K562 (cell line): ENCODE results near the gene ELP5. TPM values are rescaled to one million over a fixed set of nuclear protein-coding genes. Genes with fewer than 3 reads are reported as not detected.
A peak's percentile ranks its signal among the peaks of the same experiment; 100 is the strongest.

Experiments
- ATAC-seq: fragments of 200-7000 bp; cut with Tn5 transposase; 3 replicates; pipeline ENCODE4 v1.9.1; 2020; ENCODE audit warnings: moderate library complexity
- BruUV-seq: library from RNA; stranded (reverse); fragments of 400-500 nt; replicated peaks from 2 replicates; lab custom pipeline; 2021; lab: Mats Ljungman, UMichigan
- CTCF ChIA-PET: fragments of 300-600 bp; formaldehyde crosslinking; extraction: SDS; loops from one replicate; lab custom pipeline; 2021; ENCODE audit warnings: low intra/inter-chr PET ratio; lab: Yijun Ruan, JAX
- POLR2A ChIA-PET: fragments of 300-600, 350-650 bp; sonication (Branson Sonifier 250); formaldehyde crosslinking; extraction: SDS; loops from one replicate; lab custom pipeline; 2021; ENCODE audit warnings: antibody characterized with exemption, inconsistent platforms; lab: Yijun Ruan, JAX
- DNase-seq, 4 experiments: peaks; one replicate each; pipeline versions ENCODE4 v3.0.0 to v3.0.0-alpha.2; 2011 to 2018; ENCODE audit warnings: low spot score in 3 of 4, mixed read lengths in 3 of 4; ENCODE audit errors: extremely low read depth in 1 of 4
- FAIRE-seq: peaks from 2 replicates; lab custom pipeline; 2011; peaks lifted over from hg19 to GRCh38; lab: Jason Lieb, UNC
- H2AFZ ChIP-seq: 2 replicates; pipeline ENCODE4 v1.6.0; 2011; ENCODE audit warnings: low read depth, low read length, control low read depth, inconsistent platforms
- H3K27ac ChIP-seq: fragments of 200-600 bp; 3 replicates; pipeline ENCODE4 v1.8.0; 2011; ENCODE audit warnings: low read depth, mild to moderate bottlenecking, control low read depth, inconsistent platforms, low read length, moderate library complexity, mixed read lengths; ENCODE audit errors: extremely low read depth
- H3K27me3 ChIP-seq, 2 experiments: fragments of 300-600 bp in 1 of 2; 2 replicates in 1 of 2; 3 replicates in 1 of 2; pipeline versions ENCODE4 v1.6.0 to v1.8.0; 2011; ENCODE audit warnings: inconsistent platforms in 2 of 2, low read length in 2 of 2, mild to moderate bottlenecking in 1 of 2, mixed read lengths in 1 of 2, moderate library complexity in 1 of 2; ENCODE audit not compliant: control insufficient read depth in 2 of 2, insufficient read depth in 2 of 2
- H3K36me3 ChIP-seq: fragments of 300-600 bp; 3 replicates; pipeline ENCODE4 v1.8.0; 2011; ENCODE audit warnings: mild to moderate bottlenecking, low read length, inconsistent platforms; ENCODE audit not compliant: control insufficient read depth, insufficient read depth
- H3K4me1 ChIP-seq, 2 experiments: fragments of 200-600 bp in 1 of 2; replicated peaks in 1 of 2; 2 replicates in 1 of 2; 3 replicates in 1 of 2; pipeline versions ENCODE4 v1.5.1 to v1.8.0; 2011; ENCODE audit warnings: inconsistent platforms in 2 of 2, low read length in 2 of 2, mild to moderate bottlenecking in 1 of 2, mixed read lengths in 1 of 2, moderate library complexity in 1 of 2; ENCODE audit not compliant: control insufficient read depth in 2 of 2, insufficient read depth in 2 of 2
- H3K4me2 ChIP-seq: 2 replicates; pipeline ENCODE4 v1.6.1; 2011; ENCODE audit warnings: low read length, control low read depth, inconsistent platforms, mixed read lengths; ENCODE audit not compliant: insufficient read depth
- H3K4me3 ChIP-seq: fragments of 200-600 bp; sonication (generic), shearing (Covaris generic); 2 replicates; pipeline ENCODE4 v1.5.1; 2016; ENCODE audit warnings: control low read depth, inconsistent platforms
- H3K79me2 ChIP-seq: fragments of 200-600 bp; 3 replicates; pipeline ENCODE4 v1.8.0; 2011; ENCODE audit warnings: low read length, inconsistent platforms; ENCODE audit not compliant: control insufficient read depth, insufficient read depth
- H3K9ac ChIP-seq, 2 experiments: 2 replicates each; pipeline versions ENCODE4 v1.6.0 to v1.6.1; 2011; ENCODE audit warnings: low read depth in 2 of 2, low read length in 2 of 2, control low read depth in 1 of 2, inconsistent platforms in 1 of 2, mild to moderate bottlenecking in 1 of 2, mixed read lengths in 1 of 2; ENCODE audit not compliant: insufficient read depth in 1 of 2
- H3K9me1 ChIP-seq: one replicate; pipeline ENCODE4 v1.6.0; 2011; ENCODE audit warnings: inconsistent platforms, mild to moderate bottlenecking, low read length, moderate library complexity; ENCODE audit not compliant: control insufficient read depth, insufficient read depth
- H3K9me3 ChIP-seq: replicated peaks from 2 replicates; pipeline ENCODE4 v1.5.1; 2011; ENCODE audit warnings: low read depth, low read length, inconsistent platforms; ENCODE audit not compliant: control insufficient read depth, insufficient read depth
- H4K20me1 ChIP-seq: replicated peaks from 2 replicates; pipeline ENCODE4 v1.6.1; 2011; ENCODE audit warnings: low read length, inconsistent platforms, mixed read lengths; ENCODE audit not compliant: control insufficient read depth, insufficient read depth
- MAFG ChIP-seq: fragments of 450-650 bp; conservative IDR thresholded peaks from 2 replicates; pipeline ENCODE4 v1.6.1; 2016; ENCODE audit warnings: missing genetic modification characterization, missing compliant biosample characterization
- NR1H2 ChIP-seq: sonication (generic); formaldehyde crosslinking; IDR thresholded peaks from 2 replicates; pipeline ENCODE4 v1.4.0; 2020; ENCODE audit warnings: mild to moderate bottlenecking, missing genetic modification reagents
- ZFP30 ChIP-seq: fragments of 250-450 bp; sonication (Bioruptor Pico); IDR thresholded peaks from 2 replicates; pipeline ENCODE4 v1.8.0; 2022; ENCODE audit warnings: moderate library complexity, mild to moderate bottlenecking, inconsistent platforms, borderline replicate concordance
- WGBS: fragments of 100-300 bp; shearing (Covaris generic); methylation state at CpG from one replicate; pipeline ENCODE4 v1.1.6; 2016; ENCODE audit warnings: low coverage, mixed read lengths; ENCODE audit not compliant: insufficient coverage; ENCODE audit errors: missing lambda C conversion rate; 5-methylcytosine and 5-hydroxymethylcytosine counted together
- in situ Hi-C: fragments of 300-500 bp; cut with MboI; formaldehyde crosslinking; loops from 4 replicates; pipeline ENCODE4 v1.15.0; 2018; ENCODE audit warnings: inconsistent platforms, mixed read lengths
- intact Hi-C: fragments of 100-400 bp; cut with micrococcal nuclease; formaldehyde crosslinking; loops from 2 replicates; pipeline ENCODE4 v1.14.2; 2022
- polyA plus RNA-seq, 8 experiments: library from polyadenylated mRNA; depleted of rRNA in 4 of 8; stranded (reverse) in 5 of 8; unstranded in 3 of 8; fragments of >200 nt; fragmentation: Nextera tagmentation in 2 of 8; fragmentation: Illumina TruSeq in 1 of 8; extraction: Ambion mirVana in 2 of 8; extraction: Trizol in 1 of 8; gene quantifications; 2 replicates each; pipeline versions ENCODE4 v1.2.1 to v1.2.3, GENCODE V29; 2011 to 2014; ENCODE audit warnings: inconsistent platforms in 1 of 8, missing spikeins in 1 of 8
- total RNA-seq, 7 experiments: library from RNA; depleted of rRNA in 6 of 7; stranded (reverse); fragments of >200 nt in 6 of 7; fragmentation: Illumina TruSeq in 2 of 7; extraction: Trizol in 2 of 7; gene quantifications; 2 replicates each; pipeline versions ENCODE4 v1.2.1 to v1.2.3, GENCODE V29; 2011 to 2021; ENCODE audit warnings: low replicate concordance in 1 of 7
- TF ChIP-seq, protein P1 (sequence below), 2 experiments: fragments of 450-650 bp; formaldehyde crosslinking in 1 of 2; IDR thresholded peaks; 2 replicates each; pipeline versions ENCODE4 v1.4.0 to v1.6.1; 2014 to 2020; ENCODE audit warnings: mild to moderate bottlenecking in 2 of 2, borderline replicate concordance in 1 of 2, low read depth in 1 of 2
- TF ChIP-seq, protein P2 (sequence below): fragments of 250-450 bp; sonication (Bioruptor Pico); IDR thresholded peaks from 2 replicates; pipeline ENCODE4 v1.5.0; 2020; ENCODE audit warnings: mild to moderate bottlenecking, borderline replicate concordance
- TF ChIP-seq, protein P3 (sequence below): sonication (generic); IDR thresholded peaks from 2 replicates; pipeline ENCODE4 v1.6.1; 2016

The ELP5 gene
- total and polyA plus RNA-seq, 9 of the 15 experiments (the other 6 are each of a cell fraction or from before 2014, with no cell fraction given) = 25.7 to 77.9 (median 52.9) TPM

DNA sequence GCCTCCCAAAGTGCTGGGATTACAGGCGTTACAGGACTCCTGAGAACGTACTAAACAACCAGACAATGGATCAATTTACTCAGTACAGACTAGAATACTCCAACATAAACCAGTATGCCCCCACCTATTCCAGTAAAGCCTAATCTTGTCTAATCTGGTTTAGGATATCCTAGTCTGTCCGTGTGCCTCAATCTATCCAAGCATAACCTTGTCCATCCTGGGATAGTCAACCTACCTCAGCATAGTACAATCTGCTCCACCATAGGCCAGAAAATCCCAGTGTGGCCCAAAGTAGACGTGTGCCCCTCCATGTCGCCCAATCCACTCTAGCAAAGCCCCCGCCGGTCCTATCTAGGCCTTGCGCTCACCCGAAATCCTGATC lies 18.3 kb upstream of the ELP5 start:
- peak overlapping the region; percentile 95 to 97 for H3K9ac ChIP-seq
- no peaks in the 10 kb centered on the region for H3K9me3 ChIP-seq
- peaks cover 28 to 35% of the 10 kb centered on the region in 2 experiments; a peak in 4 of 5 replicates for H3K4me1 ChIP-seq
- H3K27me3 ChIP-seq = no peaks in the 10 kb centered on the region
- peaks cover 81% of the 10 kb centered on the region for H3K79me2 ChIP-seq
- peak overlapping the region; percentile 89 for H3K27ac ChIP-seq
- H3K4me2 ChIP-seq = peak overlapping the region; percentile 91
- H2AFZ ChIP-seq = 0 out of 2 replicates have a peak overlapping the region, but pooled peaks have one; percentile 70
- CTCF ChIA-PET = no interaction called here
- intact Hi-C loops = no loop called here
- TF ChIP-seq NR1H2 (CRISPR knock-in tag) = 0 out of 2 replicates have a peak, but pooled peaks have one; percentile 30
- TF ChIP-seq, protein P1, sequence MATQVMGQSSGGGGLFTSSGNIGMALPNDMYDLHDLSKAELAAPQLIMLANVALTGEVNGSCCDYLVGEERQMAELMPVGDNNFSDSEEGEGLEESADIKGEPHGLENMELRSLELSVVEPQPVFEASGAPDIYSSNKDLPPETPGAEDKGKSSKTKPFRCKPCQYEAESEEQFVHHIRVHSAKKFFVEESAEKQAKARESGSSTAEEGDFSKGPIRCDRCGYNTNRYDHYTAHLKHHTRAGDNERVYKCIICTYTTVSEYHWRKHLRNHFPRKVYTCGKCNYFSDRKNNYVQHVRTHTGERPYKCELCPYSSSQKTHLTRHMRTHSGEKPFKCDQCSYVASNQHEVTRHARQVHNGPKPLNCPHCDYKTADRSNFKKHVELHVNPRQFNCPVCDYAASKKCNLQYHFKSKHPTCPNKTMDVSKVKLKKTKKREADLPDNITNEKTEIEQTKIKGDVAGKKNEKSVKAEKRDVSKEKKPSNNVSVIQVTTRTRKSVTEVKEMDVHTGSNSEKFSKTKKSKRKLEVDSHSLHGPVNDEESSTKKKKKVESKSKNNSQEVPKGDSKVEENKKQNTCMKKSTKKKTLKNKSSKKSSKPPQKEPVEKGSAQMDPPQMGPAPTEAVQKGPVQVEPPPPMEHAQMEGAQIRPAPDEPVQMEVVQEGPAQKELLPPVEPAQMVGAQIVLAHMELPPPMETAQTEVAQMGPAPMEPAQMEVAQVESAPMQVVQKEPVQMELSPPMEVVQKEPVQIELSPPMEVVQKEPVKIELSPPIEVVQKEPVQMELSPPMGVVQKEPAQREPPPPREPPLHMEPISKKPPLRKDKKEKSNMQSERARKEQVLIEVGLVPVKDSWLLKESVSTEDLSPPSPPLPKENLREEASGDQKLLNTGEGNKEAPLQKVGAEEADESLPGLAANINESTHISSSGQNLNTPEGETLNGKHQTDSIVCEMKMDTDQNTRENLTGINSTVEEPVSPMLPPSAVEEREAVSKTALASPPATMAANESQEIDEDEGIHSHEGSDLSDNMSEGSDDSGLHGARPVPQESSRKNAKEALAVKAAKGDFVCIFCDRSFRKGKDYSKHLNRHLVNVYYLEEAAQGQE (IDR thresholded peaks at IDR 0.05; ENCODE audit: borderline replicate concordance) = peak; percentile 21; the same call in 1 of the 2 replicates
- TF ChIP-seq, protein P1 (CRISPR knock-in tag; IDR thresholded peaks at IDR 0.05; ENCODE audit: low read depth) = no peak
- no peak for TF ChIP-seq MAFG (tag)
- no peak for TF ChIP-seq ZFP30 (CRISPR knock-in tag)
- TF ChIP-seq, protein P2, sequence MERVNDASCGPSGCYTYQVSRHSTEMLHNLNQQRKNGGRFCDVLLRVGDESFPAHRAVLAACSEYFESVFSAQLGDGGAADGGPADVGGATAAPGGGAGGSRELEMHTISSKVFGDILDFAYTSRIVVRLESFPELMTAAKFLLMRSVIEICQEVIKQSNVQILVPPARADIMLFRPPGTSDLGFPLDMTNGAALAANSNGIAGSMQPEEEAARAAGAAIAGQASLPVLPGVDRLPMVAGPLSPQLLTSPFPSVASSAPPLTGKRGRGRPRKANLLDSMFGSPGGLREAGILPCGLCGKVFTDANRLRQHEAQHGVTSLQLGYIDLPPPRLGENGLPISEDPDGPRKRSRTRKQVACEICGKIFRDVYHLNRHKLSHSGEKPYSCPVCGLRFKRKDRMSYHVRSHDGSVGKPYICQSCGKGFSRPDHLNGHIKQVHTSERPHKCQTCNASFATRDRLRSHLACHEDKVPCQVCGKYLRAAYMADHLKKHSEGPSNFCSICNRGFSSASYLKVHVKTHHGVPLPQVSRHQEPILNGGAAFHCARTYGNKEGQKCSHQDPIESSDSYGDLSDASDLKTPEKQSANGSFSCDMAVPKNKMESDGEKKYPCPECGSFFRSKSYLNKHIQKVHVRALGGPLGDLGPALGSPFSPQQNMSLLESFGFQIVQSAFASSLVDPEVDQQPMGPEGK (CRISPR knock-in tag) = 0 out of 2 replicates have a peak, but pooled peaks have one; percentile 16
- TF ChIP-seq, protein P3, sequence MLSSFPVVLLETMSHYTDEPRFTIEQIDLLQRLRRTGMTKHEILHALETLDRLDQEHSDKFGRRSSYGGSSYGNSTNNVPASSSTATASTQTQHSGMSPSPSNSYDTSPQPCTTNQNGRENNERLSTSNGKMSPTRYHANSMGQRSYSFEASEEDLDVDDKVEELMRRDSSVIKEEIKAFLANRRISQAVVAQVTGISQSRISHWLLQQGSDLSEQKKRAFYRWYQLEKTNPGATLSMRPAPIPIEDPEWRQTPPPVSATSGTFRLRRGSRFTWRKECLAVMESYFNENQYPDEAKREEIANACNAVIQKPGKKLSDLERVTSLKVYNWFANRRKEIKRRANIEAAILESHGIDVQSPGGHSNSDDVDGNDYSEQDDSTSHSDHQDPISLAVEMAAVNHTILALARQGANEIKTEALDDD = peak; percentile 19; the same call in 1 of the 2 replicates
- DNase-seq = no peak
- peak overlapping the region; percentile 73 for H3K4me3 ChIP-seq
- peaks cover 4% of the 10 kb centered on the region for H3K9me1 ChIP-seq
- H3K36me3 ChIP-seq = peaks cover 60% of the 10 kb centered on the region; the same call in 2 of the 3 replicates
- POLR2A ChIA-PET = interaction anchor here (0.6 to 6.6 kb wide), 4 partner anchors 9 to 648 kb away, joined by 3 to 73 read pairs (median 6); partner anchors contain the start of genes ACADVL, DLG4 and GABARAP
- H4K20me1 ChIP-seq = peaks cover 12% of the 10 kb centered on the region
- FAIRE-seq = peak; percentile 19
- BruUV-seq = no TSS peak
- WGBS = 0% methylated on average over 9 of the region's 9 CpGs
- in situ Hi-C loops = no loop called here
- no peak; the same call in 2 of the 3 replicates for ATAC-seq
